Testis (tissue), 3 donors: Measurements from ENCODE around the gene GTF3C5. TPM values are rescaled to one million over a fixed set of nuclear protein-coding genes. Genes with fewer than 3 reads are reported as not detected.

ENCODE experiments used
- DNase-seq: peaks from one replicate; pipeline ENCODE4 v3.0.0-alpha.2; 2019
- H3K27ac ChIP-seq, 2 donors: fragments of 200-600 bp; sonication (generic); one replicate each; pipeline ENCODE4 v1.5.1; 2019
- H3K27me3 ChIP-seq: fragments of 200-600 bp; sonication (generic); one replicate; pipeline ENCODE4 v1.5.1; 2019
- H3K36me3 ChIP-seq: fragments of 200-600 bp; sonication (generic); one replicate; pipeline ENCODE4 v1.5.1; 2017; ENCODE audit warnings: low read depth; ENCODE audit errors: missing control alignments
- H3K4me1 ChIP-seq: fragments of 200-600 bp; sonication (generic); one replicate; pipeline ENCODE4 v1.5.1; 2019
- H3K4me3 ChIP-seq, 2 donors: fragments of 200-600 bp; sonication (generic); one replicate each; pipeline ENCODE4 v1.5.1; 2017 to 2019
- H3K9me3 ChIP-seq: fragments of 200-600 bp; sonication (generic); one replicate; pipeline ENCODE4 v1.5.1; 2017
- POLR2A ChIP-seq: fragments of 450-650 bp; IDR thresholded peaks from one replicate; pipeline ENCODE4 v1.6.1; 2017; ENCODE audit warnings: antibody characterized with exemption, mild to moderate bottlenecking, moderate library complexity
- WGBS, 2 donors: methylation state at CpG; one replicate each; pipeline ENCODE4 v1.1.5; 2018; 5-methylcytosine and 5-hydroxymethylcytosine counted together
- intact Hi-C: fragments of 100-400 bp; cut with DNase I; formaldehyde crosslinking; loops from one replicate; pipeline ENCODE4 v1.15.1; 2023; ENCODE audit warnings: low total_unique reads
- polyA plus RNA-seq: library from polyadenylated mRNA; stranded (reverse); fragments of 350-450 nt; fragmentation: Illumina TruSeq; extraction: RNeasy Lipid Tissue Mini Kit (QIAGEN cat#74804); gene quantifications from one replicate; pipeline ENCODE4 v1.2.3, GENCODE V29; 2014; ENCODE audit warnings: low read depth, low replicate concordance; ENCODE audit not compliant: insufficient read depth
- total RNA-seq, 2 donors: library from RNA; depleted of rRNA; stranded (reverse); fragments of >200 nt; gene quantifications; one replicate each; pipeline ENCODE4 v1.2.3, GENCODE V29; 2016
- TF ChIP-seq, protein P1 (sequence below), 3 experiments: fragments of 450-650 bp in 2 of 3; fragments of 200-600 bp in 1 of 3; sonication (generic) in 1 of 3; IDR thresholded peaks; one replicate each; pipeline ENCODE4 v1.5.1; 2016 to 2019; ENCODE audit warnings: antibody characterized with exemption in 3 of 3, mild to moderate bottlenecking in 2 of 3, moderate library complexity in 1 of 3

The GTF3C5 gene
- total and polyA plus RNA-seq, 3 donors from 2014 or later: 66.9 to 117 (median 109) TPM

DNA sequence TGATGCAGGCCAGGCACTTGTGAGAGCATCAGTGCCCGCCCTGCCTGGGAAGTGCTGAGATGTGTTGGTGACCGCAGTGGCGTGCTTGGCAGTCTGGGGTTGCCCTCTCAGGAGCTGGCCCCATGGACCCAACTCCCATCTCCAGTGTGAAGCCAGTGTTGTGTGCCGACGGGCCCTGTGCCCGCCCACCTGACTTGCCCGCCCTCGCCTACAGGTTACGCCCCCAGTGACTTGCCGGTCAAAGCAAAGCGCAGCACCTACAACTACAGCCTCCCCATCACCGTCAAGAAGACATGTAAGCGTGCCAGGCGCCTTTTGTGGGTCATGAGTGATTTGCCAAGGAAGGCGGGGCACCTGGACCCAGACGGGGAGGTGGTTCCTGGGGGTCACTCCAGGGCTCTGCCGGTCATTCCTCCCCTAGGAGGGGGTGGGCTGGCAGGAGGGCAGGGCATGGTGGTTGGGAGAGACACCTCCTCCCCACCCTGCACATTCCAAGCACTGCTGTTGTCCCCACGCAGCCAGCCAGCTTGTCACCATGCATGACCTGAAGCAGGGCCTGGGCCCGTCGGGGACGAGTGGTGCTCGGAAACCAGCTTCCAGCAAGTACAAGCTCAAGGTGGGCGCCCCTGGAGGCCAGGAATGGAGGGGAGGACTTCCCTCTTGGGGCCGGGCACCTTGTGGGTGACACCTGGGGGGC is 23.5 kb downstream of the GTF3C5 start:
- Histone ChIP-seq H3K9me3 (no peaks in the 10 kb centered on the region), H3K4me3 (no peak overlapping the region), H3K36me3 (no peaks in the 10 kb centered on the region), H3K27me3 (no peaks in the 10 kb centered on the region), H3K27ac (no peak overlapping the region), H3K4me1 (no peaks in the 10 kb centered on the region)
- no peak for DNase-seq
- 91 to 97% methylated on average over 13 to 24 of the region's 24 CpGs for WGBS, 2 donors
- intact Hi-C loops: no loop called here
- TF ChIP-seq, protein P1, sequence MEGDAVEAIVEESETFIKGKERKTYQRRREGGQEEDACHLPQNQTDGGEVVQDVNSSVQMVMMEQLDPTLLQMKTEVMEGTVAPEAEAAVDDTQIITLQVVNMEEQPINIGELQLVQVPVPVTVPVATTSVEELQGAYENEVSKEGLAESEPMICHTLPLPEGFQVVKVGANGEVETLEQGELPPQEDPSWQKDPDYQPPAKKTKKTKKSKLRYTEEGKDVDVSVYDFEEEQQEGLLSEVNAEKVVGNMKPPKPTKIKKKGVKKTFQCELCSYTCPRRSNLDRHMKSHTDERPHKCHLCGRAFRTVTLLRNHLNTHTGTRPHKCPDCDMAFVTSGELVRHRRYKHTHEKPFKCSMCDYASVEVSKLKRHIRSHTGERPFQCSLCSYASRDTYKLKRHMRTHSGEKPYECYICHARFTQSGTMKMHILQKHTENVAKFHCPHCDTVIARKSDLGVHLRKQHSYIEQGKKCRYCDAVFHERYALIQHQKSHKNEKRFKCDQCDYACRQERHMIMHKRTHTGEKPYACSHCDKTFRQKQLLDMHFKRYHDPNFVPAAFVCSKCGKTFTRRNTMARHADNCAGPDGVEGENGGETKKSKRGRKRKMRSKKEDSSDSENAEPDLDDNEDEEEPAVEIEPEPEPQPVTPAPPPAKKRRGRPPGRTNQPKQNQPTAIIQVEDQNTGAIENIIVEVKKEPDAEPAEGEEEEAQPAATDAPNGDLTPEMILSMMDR (IDR thresholded peaks at IDR 0.05): no peak
- TF ChIP-seq POLR2A: no peak

DNA sequence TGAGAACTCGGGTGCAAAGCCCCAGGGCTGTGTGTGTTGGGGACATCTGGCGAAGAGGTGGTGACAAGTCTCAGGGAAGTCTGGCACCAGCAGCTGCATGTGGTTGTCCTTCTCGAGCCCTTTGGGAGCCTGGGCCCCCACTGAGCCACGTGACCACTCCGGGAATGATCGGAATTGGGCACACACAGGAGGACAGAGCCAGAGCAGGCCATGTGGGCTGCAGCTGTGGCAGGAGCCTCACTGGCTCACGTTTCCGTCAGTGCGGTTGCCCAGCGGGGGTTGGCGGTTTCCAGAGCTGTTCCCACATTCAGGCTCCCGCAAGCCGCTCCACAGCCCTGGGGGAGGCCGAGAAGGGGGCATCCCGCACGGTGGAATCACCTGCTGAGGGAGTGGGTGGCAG is 24.2 kb downstream of the GTF3C5 start:
- intact Hi-C loops: no loop called here
- no peak for DNase-seq
- Histone ChIP-seq H3K9me3 (no peaks in the 10 kb centered on the region), H3K27me3 (no peaks in the 10 kb centered on the region), H3K36me3 (no peaks in the 10 kb centered on the region), H3K4me1 (no peaks in the 10 kb centered on the region), H3K4me3 (no peak overlapping the region), H3K27ac (no peak overlapping the region)
- TF ChIP-seq, protein P1 (IDR thresholded peaks at IDR 0.05): no peak
- no peak for TF ChIP-seq POLR2A
- WGBS, 2 donors: 78 to 85% methylated on average over 12 to 16 of the region's 16 CpGs

DNA sequence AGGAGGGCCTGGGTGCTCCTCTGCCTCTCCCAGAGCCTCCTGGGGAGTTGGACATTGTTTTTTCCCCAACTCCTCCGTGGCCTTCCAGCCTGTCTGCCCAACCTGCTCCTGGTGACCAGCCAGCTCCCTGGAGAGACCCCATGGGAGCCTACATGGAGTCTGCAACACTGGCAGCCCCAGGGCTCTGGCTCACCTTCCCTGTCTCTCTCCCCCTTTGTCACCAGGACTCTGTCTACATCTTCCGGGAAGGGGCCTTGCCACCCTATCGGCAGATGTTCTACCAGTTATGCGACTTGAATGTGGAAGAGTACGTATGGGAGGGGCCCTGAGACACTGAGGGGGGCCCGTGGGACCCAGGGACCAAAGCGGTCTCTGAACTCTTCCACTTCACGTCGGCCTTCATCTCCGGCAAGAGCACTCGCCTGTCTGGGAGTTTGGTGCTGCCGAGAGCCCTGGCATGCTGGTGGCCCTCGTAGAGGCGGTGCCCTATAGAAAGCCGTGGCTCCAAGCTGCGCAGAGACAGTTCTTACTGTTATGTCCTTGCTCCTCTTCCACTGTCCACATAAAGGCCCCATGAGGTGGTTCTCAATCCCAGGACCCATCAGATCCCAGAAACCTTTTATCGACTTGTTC is 25.1 kb downstream of the GTF3C5 start:
- 96 to 97% methylated on average over 17 of the region's 17 CpGs for WGBS, 2 donors
- Histone ChIP-seq H3K27me3 (no peaks in the 10 kb centered on the region), H3K36me3 (no peaks in the 10 kb centered on the region), H3K27ac (no peak overlapping the region), H3K4me3 (no peak overlapping the region), H3K9me3 (no peaks in the 10 kb centered on the region), H3K4me1 (no peaks in the 10 kb centered on the region)
- DNase-seq: no peak
- intact Hi-C loops: no loop called here
- TF ChIP-seq, protein P1 (IDR thresholded peaks at IDR 0.05): no peak
- no peak for TF ChIP-seq POLR2A

DNA sequence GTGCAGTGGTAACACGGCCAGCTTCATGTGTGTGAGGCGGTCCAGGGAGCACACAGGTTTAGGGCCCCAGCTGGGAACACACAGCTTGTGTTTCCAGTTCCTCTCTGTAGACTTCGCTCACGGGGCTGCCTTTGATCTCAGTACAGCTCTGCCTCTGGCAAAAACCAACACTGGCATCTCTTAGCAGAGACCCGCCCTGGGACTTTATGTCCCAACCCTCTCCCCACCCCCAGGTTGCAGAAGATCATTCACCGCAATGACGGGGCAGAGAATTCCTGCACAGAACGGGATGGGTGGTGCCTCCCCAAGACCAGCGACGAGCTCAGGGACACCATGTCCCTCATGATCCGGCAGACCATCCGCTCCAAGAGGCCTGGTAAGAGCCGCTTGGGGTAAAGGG is 25.7 kb downstream of the GTF3C5 start:
- H3K4me1 ChIP-seq: peaks cover 5% of the 10 kb centered on the region
- whole genome bisulfite sequencing, 2 donors: 90 to 93% methylated on average over 12 to 13 of the region's 13 CpGs
- intact Hi-C loops: no loop called here
- no peaks in the 10 kb centered on the region for H3K36me3 ChIP-seq
- no peak overlapping the region for H3K4me3 ChIP-seq
- no peak for TF ChIP-seq POLR2A
- TF ChIP-seq, protein P1 (IDR thresholded peaks at IDR 0.05): no peak
- no peaks in the 10 kb centered on the region for H3K27me3 ChIP-seq
- H3K27ac ChIP-seq: no peak overlapping the region
- DNase-seq: no peak
- H3K9me3 ChIP-seq: no peaks in the 10 kb centered on the region
